ENCODE results near the gene CYP2A13.
A peak's percentile ranks its signal among the peaks of the same experiment; 100 is the strongest.
"Not testable (repeated sequence)": the region's sequence is repeated elsewhere in the genome, so short reads cannot be mapped to it uniquely, and the experiment has no call there.

The CYP2A13 gene

GRCh38 chr19:41088151-41088550 is at the start of gene CYP2A13:
CYP2A13 (plus strand) TSS chr19:41088451; CDS start chr19:41088472, 21 bp downstream.
- no peak for DNase-seq

- DNase-seq = no peak
These were observed 48.4 kb upstream of the CYP2A13 start for GRCh38 chr19:41039806-41040205.

- DNase-seq = not testable (repeated sequence)
These were observed 43.2 kb upstream of the CYP2A13 start for GRCh38 chr19:41045095-41045494.

GRCh38 chr19:41050426-41050825 is 37.8 kb upstream of the CYP2A13 start:
- no peak for DNase-seq

- DNase-seq = not testable (repeated sequence)
These were observed 36.1 kb upstream of the CYP2A13 start for GRCh38 chr19:41052162-41052561.

- DNase-seq = not testable (repeated sequence)
These were observed 34.9 kb upstream of the CYP2A13 start for GRCh38 chr19:41053331-41053730.

GRCh38 chr19:41064974-41065569 is 23.2 kb upstream of the CYP2A13 start:
- DNase-seq = no peak

- no peak for DNase-seq
These were observed 12.0 kb upstream of the CYP2A13 start for GRCh38 chr19:41076286-41076685.

- no peak for DNase-seq
These were observed 4.7 kb upstream of the CYP2A13 start for GRCh38 chr19:41083516-41083915.

- DNase-seq = no peak
These were observed 2.4 kb upstream of the CYP2A13 start for GRCh38 chr19:41085748-41086415.

- DNase-seq = no peak
These were observed 1.7 kb downstream of the CYP2A13 start for GRCh38 chr19:41089959-41090358.

- DNase-seq = no peak
These were observed 7.5 kb downstream of the CYP2A13 start for GRCh38 chr19:41095703-41096102.

GRCh38 chr19:41096353-41096752 is 8.1 kb downstream of the CYP2A13 start:
- no peak for DNase-seq

GRCh38 chr19:41097302-41097701 is 9.1 kb downstream of the CYP2A13 start:
- DNase-seq = no peak

GRCh38 chr19:41098762-41099161 is 10.5 kb downstream of the CYP2A13 start:
- DNase-seq = no peak

GRCh38 chr19:41102210-41102609 is 14.0 kb downstream of the CYP2A13 start:
- not testable (repeated sequence) for DNase-seq

- no peak for DNase-seq
These were observed 17.9 kb downstream of the CYP2A13 start for GRCh38 chr19:41106177-41106576.

- no peak for DNase-seq
These were observed 23.0 kb downstream of the CYP2A13 start for GRCh38 chr19:41111296-41111695.

GRCh38 chr19:41111750-41112295 is 23.6 kb downstream of the CYP2A13 start:
- no peak for DNase-seq

GRCh38 chr19:41112728-41113290 is 24.6 kb downstream of the CYP2A13 start:
- DNase-seq = no peak

GRCh38 chr19:41114132-41114531 is 25.9 kb downstream of the CYP2A13 start, which contains the start of gene CYP2F1:
CYP2F1 (plus strand) TSS chr19:41114432; CDS start chr19:41116189, 1,757 bp downstream.
- no peak for DNase-seq

GRCh38 chr19:41116261-41116660 is 28.0 kb downstream of the CYP2A13 start:
- no peak for DNase-seq

GRCh38 chr19:41120929-41121911 is 33.0 kb downstream of the CYP2A13 start:
- peak; percentile 71 for DNase-seq
